GM21423 (cell line): ENCODE measurements around the gene MDC1.

ENCODE experiments used
- ATAC-seq: cut with Tn5 transposase; IDR thresholded peaks from one replicate; pipeline ENCODE4 v1.9.1; 2021; ENCODE audit warnings: mild to moderate bottlenecking, moderate library complexity; ENCODE audit not compliant: unreplicated experiment

Gene MDC1

DNA sequence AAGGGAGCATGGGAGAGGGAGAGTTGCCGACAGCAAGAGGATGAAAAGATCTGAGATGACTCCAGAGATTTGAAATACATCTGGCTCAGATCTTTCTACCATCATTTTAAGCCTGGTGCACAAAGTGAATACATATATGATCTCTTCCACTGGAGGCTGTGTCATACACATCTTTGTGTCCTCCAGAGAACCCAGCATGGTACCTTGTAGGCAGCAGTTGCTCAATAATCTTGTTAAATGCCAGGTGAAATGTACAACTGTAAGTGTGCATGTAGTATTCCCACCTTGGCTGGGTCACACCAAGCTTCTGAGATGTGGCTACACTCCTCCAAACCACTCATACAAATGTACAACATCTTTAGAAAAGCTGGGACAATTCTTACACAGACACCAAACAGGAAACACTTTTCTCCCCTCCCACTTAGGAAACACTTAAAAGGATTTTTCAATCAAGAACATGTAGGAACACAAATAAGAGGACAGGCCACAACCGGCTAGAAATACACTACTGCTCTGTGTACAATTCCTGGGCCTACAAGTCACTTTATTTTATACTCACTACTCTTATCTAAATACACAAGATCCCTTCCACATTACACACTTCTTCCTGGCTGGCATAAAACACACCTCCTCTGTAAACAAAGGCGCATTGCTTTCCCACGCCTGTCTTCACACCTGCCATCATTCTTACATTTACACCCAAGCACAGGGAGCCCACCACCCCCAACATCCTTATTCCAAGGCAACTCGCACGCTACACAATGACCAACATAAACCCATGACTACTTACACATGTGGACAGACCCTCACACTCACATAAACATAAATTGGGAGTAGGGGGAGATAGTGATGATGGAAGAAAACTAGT, 31.1 kb upstream of the MDC1 start:
- ATAC-seq: no peak

DNA sequence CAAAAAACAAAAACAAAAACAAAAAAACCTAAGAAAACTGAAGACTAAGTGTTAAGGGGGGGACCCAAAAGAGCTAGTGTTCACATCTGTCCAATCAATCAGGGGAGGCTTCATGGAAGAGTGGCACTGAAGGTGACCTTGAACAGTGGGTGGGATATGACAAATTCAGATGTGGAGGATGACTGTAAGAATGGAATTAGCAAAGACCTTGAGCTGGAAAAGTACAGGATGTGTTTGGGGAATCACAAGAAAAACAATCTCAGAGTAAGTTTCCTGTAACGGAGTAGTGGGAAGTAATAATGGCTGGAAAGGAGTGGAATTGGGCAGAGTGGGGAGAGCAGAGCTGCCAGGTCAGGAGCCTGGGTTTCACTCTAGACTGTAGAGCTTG, 30.2 kb upstream of the MDC1 start:
- ATAC-seq: no peak

DNA sequence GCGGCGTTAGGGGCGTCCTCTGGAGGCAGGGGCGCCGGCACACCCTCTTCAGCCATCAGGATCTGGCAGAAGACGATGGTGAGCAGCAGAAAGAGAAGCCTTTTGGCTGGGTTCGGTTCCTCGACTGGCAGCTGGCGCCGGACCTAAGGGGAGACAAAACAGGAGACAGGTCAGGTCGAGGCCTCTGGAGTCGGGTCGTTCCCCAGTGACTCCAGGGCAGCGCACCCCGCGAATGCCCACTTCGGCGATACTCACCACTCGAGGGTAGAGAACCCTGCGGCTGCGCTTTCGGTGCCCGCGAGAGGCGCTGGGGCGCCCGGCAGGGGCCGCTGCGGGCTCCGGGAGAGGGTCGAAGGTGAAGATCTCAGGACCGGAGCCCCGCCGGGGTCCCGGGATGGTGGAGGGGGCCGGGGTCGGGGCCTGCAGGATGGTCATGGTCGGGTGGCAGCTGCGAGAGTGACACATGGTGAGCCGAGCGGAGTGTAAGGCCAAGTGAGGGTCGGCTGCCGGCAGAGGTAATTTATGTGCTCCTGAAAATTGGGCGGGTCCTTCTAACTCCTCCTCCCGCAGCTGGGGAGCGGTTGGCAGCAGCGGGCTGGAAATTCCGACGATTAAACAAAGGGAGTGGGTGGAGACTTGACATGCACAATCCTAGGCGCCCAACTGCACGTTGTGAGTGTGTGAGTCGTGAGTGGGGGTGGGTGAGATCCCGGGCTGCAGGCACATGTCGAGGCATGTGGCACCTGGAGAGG, 27.1 kb upstream of the MDC1 start, which contains the start of gene IER3:
Gene IER3 (minus strand): TSS at position 494 of the 752 bp plus-strand sequence. CDS start 29 bp downstream, at position 465.
- ATAC-seq: no peak

DNA sequence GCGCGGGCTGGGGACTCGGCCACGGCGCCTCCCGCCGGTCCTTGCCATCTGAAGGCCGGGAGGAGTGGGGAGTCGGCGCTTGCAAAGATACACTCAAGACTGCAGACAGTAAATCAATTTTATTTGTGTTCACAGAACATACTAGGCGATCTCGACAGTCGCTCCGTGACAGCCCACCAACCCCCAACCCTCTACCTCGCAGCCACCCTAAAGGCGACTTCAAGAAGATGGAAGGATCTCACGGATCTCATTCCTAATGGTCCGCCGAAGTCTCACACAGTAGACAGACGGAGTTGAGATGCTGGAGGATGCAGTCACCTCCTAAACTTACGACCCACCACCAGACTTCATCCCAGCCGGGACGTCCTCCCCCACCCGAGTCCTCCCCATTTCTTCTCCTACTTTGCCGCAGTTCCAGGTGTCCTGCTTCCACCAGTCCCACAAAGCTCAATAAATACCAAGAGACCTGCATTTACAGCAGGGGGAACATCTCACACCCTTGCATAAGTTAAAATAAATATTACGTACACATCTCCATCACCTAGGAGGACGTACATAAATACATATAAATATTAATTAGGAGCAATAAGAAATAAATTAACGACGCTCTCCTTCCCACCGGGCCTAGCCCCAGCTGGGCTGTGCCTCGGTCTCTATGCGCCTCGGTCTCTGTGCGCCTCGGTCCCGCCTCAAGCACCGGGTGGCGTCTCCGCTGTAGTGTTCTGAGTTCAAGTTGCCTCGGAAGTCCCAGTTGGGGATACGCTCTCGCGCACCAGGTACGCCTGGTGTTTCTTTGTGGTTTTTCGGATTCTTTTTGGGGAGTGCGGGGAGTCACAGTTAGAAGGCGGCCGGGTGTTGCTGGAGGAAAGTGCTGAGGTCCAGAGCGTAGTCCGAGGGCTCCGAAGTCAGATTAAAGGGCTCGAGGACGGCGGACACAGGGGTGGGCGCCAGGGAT, 26.3 kb upstream of the MDC1 start:
- no peak for ATAC-seq

DNA sequence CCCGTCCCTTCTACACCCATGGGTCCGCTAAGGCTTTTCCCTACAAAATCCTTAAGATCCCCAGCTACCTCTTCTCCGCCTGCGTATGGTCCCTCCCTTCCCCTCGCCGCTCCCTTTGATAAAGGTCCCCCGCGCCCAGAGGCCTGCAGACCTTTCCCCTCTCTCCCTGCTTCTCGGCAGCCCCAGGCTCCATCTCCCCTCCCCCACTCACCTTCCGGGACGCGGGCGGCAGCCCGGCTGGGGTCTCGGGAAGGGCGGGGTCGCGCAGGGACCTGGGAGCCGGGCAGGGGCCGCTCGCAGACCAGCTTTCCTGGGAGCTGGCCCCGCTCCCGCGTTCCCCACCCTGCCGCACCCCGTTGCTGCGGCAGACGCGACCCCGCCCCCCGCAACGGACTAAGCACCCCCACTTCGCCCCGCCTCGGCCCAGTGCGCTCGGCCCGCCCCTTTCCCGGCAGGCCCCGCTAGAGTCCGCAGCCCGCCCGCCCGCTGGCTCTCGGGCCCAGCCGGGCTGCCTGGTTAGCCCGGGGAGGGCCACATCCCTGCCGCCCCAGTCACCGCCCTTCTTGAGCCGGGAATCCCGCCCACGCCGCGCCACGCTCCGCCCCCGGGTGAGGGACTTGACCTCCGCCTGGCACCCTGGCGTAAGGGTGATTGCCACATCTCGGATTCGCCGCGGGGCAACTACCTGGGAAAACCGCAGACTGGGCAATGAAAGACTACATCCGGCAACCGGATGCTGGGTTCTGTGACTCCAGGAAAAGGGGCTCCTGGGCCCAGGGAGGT, 25.4 kb upstream of the MDC1 start, which contains the start of gene FLOT1:
Gene FLOT1 (minus strand): TSS at position 372 of the 783 bp plus-strand sequence. CDS start 498 bp downstream, outside the sequence.
- peak; percentile 53 for ATAC-seq

DNA sequence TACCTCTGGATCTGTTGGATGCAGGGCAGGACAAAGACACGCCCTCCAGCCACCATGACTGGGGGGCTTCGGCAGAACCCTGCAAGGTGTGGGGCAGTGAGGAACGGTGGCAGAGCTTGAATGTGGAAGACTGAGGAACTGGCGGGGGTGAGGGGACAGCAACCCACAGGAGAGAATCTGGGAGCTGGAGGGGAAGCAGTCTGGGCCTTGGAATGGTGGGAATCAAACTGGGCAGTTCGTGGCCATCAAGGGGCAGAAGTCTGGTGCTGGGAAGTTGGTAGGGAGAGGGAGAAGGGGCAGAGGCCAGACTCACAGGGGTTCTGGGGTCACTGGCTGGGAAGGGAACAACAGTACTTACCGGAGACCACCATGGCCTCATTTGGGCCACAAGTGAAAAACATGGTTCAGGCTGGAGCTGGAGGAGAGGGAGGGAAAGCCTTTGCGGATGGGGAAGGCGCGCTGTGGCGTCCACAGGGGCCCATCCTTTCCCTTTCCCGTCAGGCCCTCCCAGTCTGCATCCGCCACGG, 24.8 kb upstream of the MDC1 start:
- peak; percentile 1 for ATAC-seq

DNA sequence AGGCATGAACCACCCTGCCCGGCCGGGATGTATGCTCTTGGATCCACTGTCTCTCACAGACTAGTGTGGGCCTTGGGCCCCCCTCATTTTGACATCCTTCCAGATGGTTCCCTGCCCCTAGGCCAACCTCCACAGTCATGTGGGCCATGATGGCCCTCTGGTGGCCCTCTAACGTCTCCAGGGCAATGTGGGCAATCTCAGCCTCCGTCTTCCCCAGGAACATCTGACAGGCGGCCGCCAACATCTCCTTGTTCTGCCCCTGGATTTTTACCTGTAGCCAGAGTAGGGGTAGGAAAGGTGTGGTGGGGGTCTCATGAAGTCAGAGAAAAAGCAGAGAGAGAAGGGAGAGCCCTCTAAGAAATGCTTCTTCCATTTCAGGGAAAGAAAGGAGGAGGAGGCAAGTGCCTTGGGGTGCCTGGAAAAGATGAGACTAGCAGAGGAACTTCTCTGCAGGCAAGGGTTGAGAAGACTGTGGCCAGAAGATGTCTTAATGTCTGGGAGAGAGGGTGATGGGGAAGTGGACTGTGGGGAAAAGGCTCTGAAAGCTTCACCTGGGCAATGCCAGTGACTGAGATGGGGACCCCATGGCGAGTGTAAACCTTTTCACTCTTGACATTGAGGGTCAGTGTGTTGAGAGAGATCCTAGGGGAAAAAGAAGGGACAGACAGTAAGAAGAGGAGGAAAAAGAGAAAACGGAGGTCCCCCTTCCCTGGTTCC, 24.1 kb upstream of the MDC1 start:
- no peak for ATAC-seq

DNA sequence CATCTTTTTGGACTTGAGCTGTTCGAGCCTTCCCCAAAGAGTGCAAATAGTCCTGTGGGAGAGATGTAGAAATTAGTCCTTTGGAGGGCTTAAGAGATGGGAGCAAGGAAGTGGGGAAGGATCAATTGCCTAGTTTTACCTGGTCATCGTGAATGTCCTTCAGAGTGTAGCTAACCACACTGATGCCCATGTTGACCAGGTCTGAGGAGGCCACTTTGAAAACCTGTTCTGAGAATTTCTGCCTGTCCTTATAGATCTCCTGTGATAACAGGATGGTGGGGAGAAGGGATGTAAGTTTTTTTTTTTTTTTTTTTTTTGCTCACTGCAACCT, 23.4 kb upstream of the MDC1 start:
- ATAC-seq: no peak

DNA sequence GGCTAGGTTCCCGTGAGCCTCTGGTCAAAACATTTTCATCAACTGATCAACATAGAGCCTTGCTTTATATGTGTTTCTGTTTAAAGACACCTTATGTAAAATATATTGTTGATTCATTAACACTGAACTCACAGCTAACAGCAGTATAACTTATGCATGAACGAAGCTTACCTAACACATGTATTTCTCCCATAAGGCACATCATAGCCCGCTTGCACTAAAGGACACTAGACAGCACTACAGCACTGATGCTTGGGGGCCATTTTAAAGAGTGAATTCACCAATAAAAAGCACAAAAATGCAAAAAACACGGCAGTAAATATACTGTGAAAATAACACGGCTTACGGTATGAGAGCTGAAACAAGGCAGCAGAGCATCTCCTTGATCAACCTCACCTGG, 21.5 kb upstream of the MDC1 start:
- ATAC-seq: no peak

DNA sequence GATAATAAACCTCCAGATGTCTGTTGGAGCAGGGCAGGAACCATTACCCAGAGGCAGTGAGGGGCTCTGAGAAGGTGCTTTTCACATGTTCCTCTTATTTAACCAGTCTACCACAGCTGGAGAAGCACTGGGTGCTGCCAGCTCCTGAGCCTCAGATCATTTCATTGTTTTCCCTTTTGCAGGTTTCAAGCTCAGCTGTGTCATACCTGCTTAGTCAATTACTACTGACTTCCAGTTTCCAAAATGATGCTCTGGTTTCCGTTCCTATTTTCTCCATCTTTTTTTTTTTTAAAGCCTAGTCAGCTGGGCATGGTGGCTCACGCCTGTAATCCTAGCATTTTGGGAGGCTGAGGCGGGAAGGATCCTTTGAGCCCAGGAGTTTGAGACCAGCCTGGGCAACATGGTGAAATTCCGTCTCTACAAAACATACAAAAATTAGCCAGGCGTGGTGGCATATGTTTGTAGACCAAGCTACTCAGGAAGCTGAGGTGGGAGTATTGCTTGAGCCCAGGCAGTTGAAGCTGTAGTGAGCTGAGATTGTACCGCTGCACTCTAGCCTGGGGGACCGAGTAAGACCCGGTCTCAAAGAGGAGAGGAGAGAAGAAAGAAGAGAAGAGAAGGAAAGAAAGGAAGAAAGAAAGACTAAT, 18.7 kb upstream of the MDC1 start:
- no peak for ATAC-seq

DNA sequence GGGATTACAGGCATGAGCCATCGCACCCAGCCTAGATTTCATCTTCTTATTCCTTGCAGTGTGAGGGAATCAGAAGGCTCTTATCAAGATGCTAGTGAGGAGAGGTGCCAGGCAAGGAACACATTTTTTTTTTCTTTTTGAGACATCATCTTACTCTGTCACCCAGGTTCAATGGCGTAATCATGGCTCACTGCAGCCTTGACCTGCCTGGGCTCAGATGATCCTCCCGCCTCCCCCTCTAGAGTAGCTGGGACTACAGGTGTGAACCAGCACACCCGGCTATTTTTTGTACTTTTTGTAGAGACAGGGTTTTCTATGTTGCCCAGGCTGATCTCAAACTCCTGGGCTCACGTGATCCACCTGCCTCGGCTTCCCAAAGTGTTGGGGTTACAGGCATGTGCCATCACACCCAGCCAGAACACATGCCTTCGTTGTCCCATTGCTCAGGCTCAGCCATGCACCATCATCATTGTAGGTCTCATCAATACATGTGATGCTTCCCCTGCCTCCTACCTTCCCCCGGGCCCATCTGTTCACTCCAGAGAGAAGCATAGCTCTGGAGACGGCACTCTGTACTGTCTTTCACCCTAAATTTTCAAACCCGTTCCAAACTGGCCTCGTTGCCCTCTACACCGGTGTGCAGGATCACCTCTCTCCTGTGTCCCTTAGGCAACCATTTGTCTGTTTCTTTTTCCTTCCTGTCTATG, 15.3 kb upstream of the MDC1 start:
- ATAC-seq: no peak

DNA sequence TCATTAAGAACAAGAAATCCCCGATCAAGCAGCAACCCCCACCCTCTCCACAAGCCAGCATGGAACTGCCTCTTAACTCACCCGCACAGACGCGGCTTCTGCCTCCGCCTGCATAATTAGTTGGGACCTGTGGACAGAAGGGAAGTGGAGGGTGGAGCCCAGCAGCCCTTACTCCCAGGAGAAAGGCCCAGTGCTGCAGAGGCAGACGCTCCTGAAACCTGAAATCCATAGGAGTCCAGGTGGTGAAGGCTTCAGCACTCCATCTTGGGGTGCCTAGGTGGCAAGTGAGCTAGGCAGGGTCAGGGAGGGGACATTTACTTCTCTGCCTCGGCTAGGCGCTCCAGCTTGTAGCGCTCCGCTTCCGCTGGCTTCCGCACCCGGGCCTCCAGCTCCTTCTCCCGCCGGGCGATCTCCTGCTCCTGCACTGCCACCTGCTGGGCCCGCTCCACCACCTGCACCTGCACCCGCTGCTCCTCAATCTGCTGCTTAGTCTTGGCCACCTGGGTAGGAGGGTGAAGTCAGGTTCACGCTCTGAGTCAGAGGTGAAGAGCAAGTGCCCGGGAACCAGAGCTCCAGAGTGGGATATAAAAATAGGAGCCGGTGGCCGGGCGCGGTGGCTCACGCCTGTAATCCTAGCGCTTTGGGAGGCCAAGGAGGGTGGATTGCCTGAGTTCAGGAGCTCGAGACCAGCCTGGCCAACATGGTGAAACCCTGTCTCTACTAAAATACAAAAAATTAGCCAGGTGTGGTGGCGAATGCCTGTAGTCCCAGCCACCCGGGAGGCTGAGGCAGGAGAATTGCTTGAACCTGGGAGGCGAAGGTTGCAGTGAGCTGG, 13.7 kb upstream of the MDC1 start:
- ATAC-seq: peak; percentile 53

DNA sequence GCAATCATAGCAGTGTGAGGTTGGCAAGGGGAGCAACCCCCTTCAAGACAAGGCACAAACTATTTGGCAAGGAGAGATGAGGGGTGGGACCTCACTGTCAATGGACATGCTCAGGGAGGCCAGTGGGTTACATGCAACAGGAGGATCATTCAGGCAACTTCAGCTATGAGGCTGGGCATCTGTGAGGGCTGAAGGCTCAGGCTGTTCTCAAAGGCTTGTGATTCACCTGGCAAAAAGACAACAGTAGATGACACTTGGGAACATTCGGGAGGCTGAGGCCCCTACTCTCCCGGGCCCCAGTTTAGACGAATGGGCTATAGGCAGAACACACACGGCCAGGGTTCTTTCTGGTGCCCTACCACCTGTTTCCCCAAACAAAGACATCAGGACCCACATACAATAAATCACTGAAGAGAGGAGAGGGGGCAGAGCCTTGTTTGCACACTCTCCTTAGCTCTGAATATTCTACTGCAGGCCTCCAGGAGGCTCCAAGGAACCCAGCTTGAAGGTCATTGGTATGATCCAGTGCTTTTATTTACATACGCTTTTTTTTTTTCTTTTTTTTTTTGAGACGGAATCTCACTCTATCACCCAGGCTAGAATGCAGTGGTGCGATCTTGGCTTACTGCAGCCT, 11.0 kb upstream of the MDC1 start:
- ATAC-seq: no peak

DNA sequence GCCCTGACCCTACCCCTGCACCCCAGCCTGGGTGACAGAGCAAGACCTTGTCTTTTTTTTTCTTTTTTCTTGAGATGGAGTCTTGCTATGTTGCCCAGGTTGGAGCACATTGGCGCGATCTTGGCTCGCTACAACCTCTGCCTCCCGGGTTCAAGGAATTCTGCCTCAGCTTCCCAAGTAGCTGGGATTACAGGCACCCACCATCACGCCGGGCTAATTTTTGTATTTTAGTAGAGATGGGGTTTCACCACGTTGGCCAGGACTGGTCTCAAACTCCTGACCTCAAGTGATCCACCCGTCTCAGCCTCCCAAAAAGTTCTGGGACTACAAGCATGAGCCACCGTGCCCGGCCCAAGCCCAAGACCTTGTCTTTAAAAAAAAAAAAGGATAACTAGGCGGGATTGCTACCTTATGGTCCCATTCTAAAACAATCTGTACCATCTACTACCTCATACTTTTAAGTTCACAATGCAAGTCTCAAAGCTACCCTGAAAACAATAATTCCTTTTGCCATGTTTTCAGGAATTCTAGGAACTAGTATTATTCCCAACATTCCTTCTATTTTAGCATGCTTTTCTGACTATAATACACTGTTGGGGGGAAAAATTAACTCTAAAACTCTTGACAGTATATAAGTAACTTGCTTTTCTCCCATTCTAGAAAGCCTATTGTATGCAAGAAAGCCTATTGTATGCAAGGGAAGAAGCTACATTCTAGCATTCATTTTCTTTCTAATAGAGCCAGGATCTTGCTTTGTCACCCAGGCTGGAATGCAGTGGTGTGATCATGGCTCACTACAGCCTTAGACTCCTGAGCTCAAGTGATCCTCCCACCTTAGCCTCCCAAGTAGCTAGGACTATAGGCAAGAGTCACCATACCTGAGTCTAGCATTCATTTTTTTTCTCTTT, 9.7 kb upstream of the MDC1 start:
- no peak for ATAC-seq

DNA sequence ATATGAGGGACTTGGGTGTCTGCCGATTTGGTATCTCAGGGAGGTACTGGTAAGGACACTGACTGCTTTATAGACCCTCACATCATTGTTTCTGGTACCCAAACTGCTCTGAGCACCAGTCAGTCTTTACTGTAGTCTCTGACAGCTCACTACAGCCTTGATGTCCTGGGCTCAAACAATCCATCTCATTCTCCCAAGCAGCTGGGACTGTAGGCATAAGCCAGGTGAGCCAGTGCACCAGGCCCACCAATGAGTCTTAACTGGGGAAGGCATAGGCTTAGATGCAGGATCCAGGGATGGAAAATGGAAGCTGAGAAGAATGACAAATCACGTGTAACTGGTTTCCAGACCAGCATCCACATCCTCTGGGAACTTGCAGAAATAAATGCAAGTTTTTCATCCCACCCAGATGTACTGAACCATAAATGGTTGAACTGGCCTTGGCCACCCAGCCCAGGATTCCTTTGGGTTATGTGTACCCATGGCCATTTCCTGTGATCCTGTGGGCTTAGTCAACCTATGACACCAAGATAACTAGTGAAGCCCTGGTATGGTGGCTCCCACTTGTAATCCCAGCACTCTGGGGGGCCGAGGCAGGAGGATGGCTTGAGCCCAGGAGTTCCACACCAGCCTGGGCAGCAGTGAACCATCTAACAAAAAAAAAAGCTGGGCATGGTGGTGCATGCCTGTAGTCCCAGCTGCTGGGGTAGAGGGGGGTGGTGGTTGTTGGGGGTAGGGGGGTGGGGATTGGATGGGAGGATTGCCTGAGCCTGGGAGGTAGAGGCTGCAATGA, 8.8 kb upstream of the MDC1 start:
- no peak for ATAC-seq
